GM12801 (cell line): ENCODE results near the gene AHCTF1.

ENCODE experiments used
- TF ChIP-seq, protein P1 (sequence below): IDR thresholded peaks from one replicate; pipeline ENCODE4 v1.5.1; 2011; ENCODE audit warnings: control low read depth; ENCODE audit not compliant: insufficient read length; ENCODE audit errors: extremely low read depth

Gene AHCTF1

DNA sequence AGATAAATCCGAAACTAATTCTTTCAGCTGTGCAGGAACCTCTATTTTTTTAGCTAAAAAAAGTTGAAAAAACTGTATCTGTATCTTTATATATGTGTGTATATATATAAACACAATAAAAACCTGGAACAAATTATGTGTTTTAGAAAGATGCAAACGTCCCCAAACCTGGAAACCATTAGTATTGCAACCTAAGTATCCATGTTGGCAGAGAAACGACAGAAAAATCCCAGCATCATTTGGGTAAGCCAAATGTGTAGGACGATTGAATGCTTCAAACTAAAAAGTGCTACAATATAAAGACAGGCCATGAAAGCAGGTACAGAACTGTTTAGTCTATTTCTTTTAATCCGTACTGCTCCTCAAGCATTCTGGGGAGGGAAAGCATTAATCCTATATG, 87.9 kb downstream of the AHCTF1 start:
- TF ChIP-seq, protein P1, sequence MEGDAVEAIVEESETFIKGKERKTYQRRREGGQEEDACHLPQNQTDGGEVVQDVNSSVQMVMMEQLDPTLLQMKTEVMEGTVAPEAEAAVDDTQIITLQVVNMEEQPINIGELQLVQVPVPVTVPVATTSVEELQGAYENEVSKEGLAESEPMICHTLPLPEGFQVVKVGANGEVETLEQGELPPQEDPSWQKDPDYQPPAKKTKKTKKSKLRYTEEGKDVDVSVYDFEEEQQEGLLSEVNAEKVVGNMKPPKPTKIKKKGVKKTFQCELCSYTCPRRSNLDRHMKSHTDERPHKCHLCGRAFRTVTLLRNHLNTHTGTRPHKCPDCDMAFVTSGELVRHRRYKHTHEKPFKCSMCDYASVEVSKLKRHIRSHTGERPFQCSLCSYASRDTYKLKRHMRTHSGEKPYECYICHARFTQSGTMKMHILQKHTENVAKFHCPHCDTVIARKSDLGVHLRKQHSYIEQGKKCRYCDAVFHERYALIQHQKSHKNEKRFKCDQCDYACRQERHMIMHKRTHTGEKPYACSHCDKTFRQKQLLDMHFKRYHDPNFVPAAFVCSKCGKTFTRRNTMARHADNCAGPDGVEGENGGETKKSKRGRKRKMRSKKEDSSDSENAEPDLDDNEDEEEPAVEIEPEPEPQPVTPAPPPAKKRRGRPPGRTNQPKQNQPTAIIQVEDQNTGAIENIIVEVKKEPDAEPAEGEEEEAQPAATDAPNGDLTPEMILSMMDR, result no peak

DNA sequence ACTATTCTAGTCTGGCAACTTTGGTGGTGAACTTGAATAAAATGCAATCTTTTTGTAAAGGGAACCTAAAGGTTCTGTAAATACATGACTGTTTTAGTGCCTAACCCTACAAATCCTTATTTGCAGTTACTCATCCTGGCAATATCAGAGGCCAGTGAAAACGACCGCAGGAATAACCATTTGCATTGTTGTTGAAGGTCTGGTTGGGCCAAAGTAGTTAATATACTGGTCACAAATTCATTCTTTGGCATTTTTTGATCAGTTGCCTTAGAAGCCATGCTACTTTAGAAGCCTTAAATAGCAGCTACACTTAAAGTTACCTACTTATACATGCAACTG, 93.7 kb downstream of the AHCTF1 start:
- TF ChIP-seq, protein P1, result no peak

DNA sequence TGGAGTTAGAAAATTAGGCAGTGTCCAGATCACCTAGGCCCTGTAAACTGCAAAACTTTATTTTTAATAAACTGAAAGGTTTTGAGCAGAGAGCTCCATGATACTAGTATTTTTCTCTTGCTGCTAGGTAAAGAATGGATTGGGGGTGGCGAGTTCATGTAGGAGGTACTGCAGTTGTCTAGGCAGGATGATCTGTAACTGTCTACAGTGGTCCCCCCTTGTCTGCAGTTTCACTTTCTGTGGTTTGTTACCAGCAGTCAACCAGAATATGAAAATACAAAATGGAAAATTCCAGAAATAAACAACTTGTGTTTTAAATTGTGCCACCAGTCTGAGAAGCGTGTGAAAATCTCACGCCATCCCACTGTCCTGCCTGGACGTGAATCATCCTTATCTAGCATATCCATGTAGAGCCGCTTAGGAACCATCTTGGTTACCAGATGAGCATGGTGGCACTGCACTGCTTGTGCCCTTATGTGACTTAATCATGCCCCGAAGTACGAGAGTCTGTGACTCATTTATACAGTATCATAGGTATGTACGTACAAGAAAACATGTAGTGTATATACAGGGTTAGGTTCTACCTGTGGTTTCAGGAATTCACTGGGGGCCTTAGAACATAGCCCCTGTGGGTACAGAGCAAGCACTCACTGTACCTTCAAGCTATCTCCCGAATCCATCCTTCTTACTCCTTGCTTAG, 94.2 kb downstream of the AHCTF1 start:
- TF ChIP-seq, protein P1, result no peak

DNA sequence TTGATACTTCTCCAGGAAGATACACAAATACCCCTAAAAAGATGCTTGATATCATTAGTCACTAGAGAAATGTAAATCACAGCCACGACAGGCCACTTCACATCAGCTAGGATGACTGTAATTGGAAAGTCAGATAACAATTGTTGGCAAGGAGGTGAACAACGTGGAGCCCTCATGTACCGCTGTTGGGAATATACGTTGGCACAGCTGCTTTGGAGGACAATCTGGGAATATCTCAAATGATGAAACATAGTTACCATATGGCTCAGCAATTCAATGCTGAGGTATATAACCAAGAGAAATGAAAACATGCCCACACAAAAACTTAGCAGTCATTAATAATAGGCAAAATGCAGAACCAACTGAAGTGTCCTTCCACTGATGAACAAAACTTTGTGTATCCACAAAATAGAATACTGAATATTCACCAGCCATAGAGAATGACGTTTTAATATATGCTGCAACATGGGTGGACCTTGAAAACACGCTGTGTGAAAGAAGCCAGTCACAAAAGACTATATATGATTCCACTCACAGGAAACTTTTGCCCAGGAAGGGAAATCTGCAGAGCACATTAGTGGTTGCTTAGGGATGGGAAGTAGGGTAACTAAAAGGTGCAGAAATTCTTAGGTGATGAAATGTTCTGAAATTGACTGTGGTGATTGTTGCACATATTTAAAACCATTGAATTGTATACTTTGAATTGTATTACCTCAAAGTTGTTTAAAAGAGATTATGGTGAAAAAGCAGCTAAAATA, 95.4 kb downstream of the AHCTF1 start:
- TF ChIP-seq, protein P1, result no peak

GRCh38 chr1:246831543-246831942, 100.2 kb downstream of the AHCTF1 start:
- TF ChIP-seq, protein P1, result no peak

- TF ChIP-seq, protein P1, result no peak
These were observed 102.9 kb downstream of the AHCTF1 start for GRCh38 chr1:246828818-246829217.

GRCh38 chr1:246827396-246827795, 104.4 kb downstream of the AHCTF1 start:
- TF ChIP-seq, protein P1, result no peak
